GM21723 (cell line): ENCODE data around the gene ROBO4.
A peak's percentile ranks its signal among the peaks of the same experiment; 100 is the strongest.

Source experiments
- ATAC-seq: cut with Tn5 transposase; IDR thresholded peaks from one replicate; pipeline ENCODE4 v1.9.1; 2021; ENCODE audit warnings: mild to moderate bottlenecking, moderate library complexity; ENCODE audit not compliant: unreplicated experiment

Gene ROBO4

DNA sequence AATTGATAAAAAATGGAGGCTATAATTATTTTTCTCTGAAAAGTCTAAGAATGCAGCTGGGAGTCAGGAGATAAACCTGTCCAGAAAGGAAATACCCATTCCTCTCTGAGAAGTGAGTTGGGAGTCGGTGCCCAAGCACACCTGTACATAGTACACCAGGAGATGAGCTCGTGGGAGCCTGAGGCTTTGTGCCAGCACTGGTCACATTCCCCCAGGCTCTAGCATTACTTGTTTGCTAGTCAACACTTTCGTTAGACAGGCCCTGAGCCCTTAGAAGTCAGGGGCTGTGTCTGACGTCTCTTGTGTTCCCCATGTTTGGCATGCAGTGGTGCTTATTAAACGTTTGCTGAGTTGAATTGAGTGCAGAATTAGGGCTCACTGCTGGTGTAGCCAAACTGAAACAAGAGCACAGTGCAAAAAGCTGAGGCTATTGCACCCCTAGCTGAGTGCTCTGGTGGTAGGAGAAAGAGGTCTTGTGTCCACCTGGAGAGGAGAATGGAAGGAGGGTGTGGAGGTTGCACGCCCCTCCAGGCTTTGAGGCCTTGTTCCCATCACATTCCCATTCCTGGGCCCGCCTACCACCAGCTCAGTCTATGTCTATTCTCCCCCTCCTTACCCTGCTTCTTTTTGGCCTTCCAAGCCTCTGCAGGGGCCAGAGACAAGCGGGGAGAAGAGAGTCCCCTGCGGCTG is 6.8 kb downstream of the ROBO4 start:
- ATAC-seq = no peak

DNA sequence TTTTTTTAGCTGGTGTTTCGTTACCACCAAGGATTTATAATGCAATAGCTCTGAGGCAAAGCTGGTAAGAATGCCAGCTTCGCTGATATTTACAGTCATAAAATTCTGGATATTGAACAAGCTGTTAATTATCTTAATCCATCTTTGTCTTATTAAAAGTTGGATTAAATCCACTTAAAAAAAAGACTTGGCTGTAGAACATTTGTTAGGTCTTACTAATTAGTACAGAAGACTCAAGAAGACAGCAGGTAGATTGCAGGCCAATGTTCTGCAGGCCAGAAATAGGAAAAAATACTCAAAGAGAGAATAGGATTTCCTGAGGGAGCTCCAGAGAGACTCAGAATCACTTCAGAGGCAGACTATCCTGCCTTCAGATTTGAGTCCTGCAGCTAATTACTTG is 7.5 kb downstream of the ROBO4 start:
- ATAC-seq = no peak

DNA sequence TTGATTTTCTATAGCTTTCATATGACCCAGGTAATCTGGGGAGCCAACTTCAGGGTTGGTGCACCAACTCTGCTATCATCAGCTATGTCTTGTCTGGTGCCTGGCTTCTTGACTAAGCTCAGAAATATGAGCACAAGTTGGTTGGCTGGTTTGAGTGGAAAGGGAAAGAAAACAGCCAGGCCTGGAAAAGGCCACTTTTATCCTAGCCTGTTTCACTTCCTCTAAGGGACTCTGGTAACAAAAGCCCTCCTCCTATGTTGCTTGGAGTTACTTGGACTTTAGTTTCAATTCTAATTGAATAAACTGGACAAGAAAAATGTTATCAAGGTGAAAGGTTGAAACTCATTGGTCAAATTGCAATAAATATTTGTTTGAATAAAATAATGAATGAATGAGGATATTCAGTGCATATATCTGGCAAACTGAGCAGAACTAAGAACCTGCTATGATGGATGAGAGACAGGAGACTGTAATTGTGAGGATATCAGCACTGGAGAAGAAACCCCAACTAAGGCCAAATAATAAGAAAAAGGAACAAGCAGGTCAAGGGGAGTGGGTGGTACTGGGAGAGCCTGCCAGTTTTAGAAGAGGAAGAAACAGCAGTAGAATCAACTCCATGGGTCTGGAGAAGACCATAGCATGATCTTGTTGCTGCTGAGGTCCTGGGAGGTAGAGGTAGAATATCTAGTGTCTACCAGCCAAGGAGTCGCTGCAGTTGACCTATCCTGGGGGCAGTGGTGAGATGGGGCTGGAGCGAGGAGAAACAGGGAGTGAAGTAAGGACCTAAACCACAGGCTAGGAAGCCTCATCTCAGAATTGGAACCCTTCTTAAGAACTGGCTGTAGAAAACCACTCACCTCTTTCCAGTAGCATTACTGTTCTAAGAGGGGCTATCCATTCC is 8.2 kb downstream of the ROBO4 start:
- ATAC-seq = no peak

GRCh38 chr11:124887667-124888013 is 10.0 kb downstream of the ROBO4 start:
- ATAC-seq = no peak

DNA sequence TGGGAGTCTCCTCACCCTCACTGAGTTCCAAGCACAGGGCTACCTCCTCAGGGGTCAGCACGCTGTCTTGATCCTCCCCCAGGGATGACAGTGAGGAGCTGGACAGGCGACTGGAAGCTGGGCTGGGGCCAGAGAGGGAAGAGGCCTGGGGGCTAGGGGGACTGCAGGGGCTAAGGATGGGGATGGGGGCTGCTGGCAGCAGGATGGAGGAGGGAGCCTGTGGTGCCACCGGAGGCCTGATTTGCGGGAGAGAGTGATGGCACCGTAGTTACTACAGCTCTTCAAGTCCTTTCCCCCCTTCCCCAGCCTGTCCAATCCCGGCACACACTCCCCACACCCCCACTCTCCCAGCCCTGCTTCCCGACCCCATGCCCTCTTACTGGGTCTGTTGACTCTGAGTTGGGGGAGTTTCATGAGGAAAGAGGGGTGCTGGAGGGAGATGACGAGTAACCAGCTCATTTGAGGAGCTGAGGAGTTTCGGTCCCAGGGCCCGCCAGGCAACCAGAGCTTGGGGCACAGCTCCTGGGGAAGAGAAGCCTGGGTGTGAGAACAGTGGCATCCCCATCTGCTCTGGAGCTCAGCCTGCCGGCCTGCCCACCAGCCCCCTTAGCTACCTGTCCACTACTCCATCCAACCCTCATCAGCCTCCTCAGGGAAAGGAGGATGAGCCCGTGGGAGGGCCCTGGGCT is 10.5 kb downstream of the ROBO4 start:
- ATAC-seq = no peak

GRCh38 chr11:124886476-124886875 is 11.2 kb downstream of the ROBO4 start:
- no peak for ATAC-seq

GRCh38 chr11:124884869-124885479 is 12.7 kb downstream of the ROBO4 start:
- no peak for ATAC-seq

DNA sequence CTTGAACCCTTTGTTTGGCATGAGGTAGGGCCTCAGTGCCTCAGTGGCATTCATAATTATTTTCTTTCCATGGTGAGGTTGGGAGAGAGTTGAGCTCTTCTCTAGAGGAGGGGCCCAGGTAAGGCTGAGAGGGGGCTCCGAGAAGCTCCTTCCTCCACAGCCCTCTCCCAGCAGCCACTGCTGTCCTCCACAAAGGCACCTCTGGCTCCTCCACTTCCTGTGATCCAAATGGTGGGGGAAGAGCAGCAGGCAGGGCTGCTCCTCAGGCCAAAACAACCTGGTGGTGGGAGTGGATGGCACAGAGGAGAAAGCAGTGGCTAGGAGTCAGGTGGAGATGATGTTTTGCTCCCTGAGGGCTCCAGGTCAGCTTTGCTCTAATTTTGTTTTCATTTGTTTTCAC is 13.3 kb downstream of the ROBO4 start:
- no peak for ATAC-seq

DNA sequence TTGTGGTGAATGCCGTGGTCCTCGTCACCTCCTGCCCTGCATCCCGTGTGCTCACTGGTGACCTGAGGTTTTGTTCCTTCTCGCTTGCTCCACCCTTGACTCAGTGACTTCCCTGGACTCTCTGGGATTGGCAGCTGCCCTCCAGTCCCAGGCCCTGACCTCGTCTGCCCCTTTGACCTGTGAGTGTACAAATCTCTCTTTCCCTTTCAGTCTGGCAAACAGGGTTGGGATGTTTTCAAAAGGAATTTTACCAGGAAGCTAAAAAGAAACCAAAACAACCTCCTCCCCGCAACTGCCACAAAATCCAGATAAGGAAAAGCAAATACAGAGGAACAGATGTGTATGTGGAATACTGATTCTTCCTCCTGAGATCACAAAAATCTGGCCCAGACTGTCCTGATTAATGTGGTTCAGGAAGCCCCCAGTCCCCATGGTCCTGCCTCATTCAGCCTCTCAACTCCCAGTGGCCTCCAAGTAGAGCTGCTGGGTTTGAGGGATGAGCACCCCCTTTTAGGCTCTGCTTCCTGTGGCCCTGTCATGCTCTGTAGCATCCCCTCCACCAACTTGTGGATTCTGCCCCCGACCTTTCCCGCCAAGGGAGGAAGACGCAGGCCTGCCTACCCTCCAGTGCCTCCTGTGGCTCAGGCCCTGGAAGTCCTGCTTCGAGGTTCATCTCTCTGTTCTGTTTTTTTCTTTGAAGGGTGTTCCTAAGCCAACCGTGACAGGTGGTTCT is 15.2 kb downstream of the ROBO4 start:
- no peak for ATAC-seq

GRCh38 chr11:124880958-124881357 is 16.7 kb downstream of the ROBO4 start:
- no peak for ATAC-seq

DNA sequence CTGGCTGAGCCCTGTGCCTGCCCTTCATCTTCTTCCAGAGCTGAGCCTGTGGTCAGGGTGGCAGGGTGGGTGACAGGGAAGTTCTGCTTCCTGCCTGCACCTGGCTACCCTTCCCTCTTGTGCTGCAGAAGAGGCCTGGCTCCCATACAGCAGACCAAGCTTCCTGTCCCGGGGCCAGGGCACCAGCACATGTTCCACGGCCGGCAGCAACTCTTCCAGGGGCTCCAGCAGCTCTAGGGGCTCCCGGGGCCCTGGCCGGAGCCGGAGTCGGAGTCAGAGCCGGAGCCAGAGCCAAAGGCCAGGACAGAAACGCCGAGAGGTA is 17.4 kb downstream of the ROBO4 start:
- no peak for ATAC-seq

- ATAC-seq = no peak
These were observed 18.0 kb downstream of the ROBO4 start for GRCh38 chr11:124879493-124880289.

- ATAC-seq = no peak
These were observed 18.7 kb downstream of the ROBO4 start for GRCh38 chr11:124878759-124879492.

- ATAC-seq = no peak
These were observed 19.5 kb downstream of the ROBO4 start for GRCh38 chr11:124877910-124878758.

GRCh38 chr11:124877631-124877909 is 20.1 kb downstream of the ROBO4 start:
- ATAC-seq = no peak

DNA sequence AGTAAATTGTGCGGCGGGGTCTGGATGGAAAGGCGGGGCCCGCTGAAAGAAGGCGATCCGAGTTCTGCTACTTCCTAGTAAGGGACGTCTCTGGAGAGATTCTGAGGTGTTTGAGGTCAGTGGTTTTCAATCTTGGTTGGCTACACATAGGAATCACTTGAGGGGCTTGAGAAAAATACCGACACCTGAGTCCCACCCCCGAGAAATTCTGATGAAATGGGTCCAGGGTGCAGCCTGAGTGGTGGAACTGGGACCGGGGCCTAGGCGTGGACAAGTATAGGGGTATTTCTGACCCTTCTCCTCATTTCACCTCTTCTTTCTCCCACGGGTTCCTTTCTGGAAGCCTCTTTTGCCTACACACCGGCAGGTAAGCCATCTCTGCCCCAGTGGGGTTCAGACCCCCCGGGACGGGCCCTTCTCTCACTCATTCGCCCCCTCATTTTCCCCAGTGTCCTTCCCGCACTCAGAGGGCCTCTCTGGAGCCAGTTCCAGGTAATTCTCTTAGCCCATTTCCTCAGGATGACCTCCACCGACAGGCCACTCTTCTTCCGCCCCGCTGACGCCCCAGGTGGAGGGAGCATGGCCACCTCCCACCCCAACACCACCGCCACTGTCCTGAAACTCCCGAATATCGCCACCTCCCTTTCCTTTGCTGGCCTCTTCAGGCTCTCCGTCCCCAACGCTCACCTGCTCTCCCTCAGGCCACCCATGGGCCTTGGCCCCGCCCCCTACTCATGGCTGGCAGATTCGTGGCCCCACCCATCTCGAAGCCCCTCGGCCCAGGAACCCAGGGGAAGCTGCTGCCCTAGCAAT is 20.6 kb downstream of the ROBO4 start:
- ATAC-seq = no peak

DNA sequence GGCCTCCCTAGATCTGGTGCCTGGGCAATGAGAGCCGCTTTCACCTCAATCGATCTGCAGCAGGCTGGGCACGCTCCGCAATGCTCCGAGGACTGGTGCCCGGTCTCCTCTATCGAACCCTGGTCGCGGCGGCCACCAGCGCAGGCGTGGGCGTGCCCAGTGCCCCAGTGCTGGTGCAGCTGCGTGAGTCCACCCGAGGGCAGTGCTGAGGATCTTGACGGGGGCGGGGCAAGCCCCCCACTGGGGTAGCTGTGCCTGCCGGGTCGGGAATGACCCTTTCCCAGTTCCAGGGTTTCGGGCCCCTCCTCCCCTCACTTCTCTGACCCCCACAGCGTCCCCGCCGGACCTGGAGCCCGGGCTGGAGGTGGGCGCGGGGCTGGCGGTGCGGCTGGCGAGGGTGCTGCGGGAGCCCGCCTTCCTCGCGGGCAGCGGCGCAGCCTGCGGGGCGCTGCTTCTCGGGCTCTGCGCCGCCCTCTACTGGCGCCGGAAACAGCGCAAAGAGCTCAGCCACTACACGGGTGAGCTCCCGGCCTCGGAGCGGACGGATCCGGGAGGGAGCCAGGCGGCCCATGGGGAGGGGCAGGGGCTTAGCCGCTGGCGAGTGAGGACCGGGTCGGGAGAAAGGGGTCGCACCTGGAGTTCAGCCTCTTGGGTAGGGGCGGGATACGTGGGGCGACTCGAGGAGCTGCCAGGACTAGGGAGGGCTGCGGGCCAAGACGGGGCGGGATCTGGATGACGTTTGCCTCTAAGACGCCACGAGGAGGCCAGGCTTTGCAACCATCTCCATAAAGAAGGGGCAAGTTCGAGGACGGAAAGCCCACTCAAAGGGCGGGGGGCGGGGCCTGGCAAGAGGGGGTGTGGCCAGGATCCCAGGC is 21.5 kb downstream of the ROBO4 start:
- peak; percentile 95 for ATAC-seq
